Measurements from ENCODE around the gene PLEKHG7. TPM values are rescaled to one million over a fixed set of nuclear protein-coding genes. Genes with fewer than 3 reads are reported as not detected.

Gene PLEKHG7
- total and polyA plus RNA-seq, 9 of the 15 experiments (the other 6 are each of a cell fraction or from before 2014, with no cell fraction given), result 0.03 TPM; not detected in 8

DNA sequence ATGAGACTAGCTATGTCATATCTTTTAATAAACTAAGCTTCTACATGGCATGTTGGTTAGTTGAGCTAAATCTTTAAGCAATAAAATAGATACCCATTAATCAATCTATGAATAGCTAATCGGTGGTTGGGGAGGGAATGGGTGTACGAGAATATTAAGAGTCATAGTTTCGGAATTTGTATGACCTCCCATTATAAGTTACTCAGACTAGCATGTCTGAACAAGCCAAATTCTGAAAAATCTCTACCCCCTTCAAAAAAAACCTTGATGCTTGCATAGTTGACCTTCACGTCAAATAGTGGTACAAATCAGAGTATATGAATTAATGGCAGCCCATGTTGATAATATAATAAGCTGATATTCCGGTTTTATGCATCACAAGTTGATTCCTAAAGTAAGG is 60.0 kb downstream of the PLEKHG7 start (continued):
- TF ChIP-seq RCOR1 (IDR thresholded peaks at IDR 0.05; ENCODE audit: borderline replicate concordance in 1 of 2, low read depth in 2 of 2, low read length in 2 of 2) (no peak), HMG20A (CRISPR knock-in tag; conservative IDR thresholded peaks at IDR 0.05) (no peak), ZNF707 (CRISPR knock-in tag; conservative IDR thresholded peaks at IDR 0.05) (no peak), RFX5 (IDR thresholded peaks at IDR 0.05; ENCODE audit: low read depth, low read length) (no peak), ZNF232 (CRISPR knock-in tag; IDR thresholded peaks at IDR 0.05) (no peak), GTF2F1 (IDR thresholded peaks at IDR 0.05; ENCODE audit: low read depth, low read length) (no peak), TBL1XR1 (IDR thresholded peaks at IDR 0.05; ENCODE audit: low read length in 2 of 2) (no peak)
- TF ChIP-seq, protein P1, sequence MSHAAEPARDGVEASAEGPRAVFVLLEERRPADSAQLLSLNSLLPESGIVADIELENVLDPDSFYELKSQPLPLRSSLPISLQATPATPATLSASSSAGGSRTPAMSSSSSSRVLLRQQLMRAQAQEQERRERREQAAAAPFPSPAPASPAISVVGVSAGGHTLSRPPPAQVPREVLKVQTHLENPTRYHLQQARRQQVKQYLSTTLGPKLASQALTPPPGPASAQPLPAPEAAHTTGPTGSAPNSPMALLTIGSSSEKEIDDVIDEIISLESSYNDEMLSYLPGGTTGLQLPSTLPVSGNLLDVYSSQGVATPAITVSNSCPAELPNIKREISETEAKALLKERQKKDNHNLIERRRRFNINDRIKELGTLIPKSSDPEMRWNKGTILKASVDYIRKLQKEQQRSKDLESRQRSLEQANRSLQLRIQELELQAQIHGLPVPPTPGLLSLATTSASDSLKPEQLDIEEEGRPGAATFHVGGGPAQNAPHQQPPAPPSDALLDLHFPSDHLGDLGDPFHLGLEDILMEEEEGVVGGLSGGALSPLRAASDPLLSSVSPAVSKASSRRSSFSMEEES (CRISPR knock-in tag; IDR thresholded peaks at IDR 0.05), result no peak
- TF ChIP-seq, protein P2, sequence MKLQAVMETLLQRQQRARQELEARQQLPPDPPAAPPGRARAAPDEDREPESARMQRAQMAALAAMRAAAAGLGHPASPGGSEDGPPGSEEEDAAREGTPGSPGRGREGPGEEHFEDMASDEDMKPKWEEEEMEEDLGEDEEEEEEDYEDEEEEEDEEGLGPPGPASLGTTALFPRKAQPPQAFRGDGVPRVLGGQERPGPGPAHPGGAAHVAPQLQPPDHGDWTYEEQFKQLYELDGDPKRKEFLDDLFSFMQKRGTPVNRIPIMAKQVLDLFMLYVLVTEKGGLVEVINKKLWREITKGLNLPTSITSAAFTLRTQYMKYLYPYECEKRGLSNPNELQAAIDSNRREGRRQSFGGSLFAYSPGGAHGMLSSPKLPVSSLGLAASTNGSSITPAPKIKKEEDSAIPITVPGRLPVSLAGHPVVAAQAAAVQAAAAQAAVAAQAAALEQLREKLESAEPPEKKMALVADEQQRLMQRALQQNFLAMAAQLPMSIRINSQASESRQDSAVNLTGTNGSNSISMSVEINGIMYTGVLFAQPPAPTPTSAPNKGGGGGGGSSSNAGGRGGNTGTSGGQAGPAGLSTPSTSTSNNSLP (IDR thresholded peaks at IDR 0.05; ENCODE audit: borderline replicate concordance, low read depth, low read length), result no peak
- TF ChIP-seq, protein P3, sequence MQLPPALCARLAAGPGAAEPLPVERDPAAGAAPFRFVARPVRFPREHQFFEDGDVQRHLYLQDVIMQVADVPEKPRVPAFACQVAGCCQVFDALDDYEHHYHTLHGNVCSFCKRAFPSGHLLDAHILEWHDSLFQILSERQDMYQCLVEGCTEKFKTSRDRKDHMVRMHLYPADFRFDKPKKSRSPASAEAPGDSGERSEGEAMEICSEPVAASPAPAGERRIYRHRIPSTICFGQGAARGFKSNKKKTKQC (CRISPR knock-in tag; IDR thresholded peaks at IDR 0.05), result no peak
- TF ChIP-seq, protein P4, sequence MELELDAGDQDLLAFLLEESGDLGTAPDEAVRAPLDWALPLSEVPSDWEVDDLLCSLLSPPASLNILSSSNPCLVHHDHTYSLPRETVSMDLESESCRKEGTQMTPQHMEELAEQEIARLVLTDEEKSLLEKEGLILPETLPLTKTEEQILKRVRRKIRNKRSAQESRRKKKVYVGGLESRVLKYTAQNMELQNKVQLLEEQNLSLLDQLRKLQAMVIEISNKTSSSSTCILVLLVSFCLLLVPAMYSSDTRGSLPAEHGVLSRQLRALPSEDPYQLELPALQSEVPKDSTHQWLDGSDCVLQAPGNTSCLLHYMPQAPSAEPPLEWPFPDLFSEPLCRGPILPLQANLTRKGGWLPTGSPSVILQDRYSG (tag; conservative IDR thresholded peaks at IDR 0.05; ENCODE audit: low read depth), result no peak
